TTC549 (cell line): ENCODE results near the gene HTR2B.
"Not testable (repeated sequence)": the region's sequence is repeated elsewhere in the genome, so short reads cannot be mapped to it uniquely, and the experiment has no call there.

ENCODE experiments used
- FAIRE-seq: peaks from 2 replicates; lab custom pipeline; 2012; peaks lifted over from hg19 to GRCh38; lab: Jason Lieb, UNC

HTR2B gene

GRCh38 chr2:231124838-231125568, at the start of gene HTR2B:
TSS of gene HTR2B (minus strand) at chr2:231125042. CDS start at chr2:231123764, 1,278 bp downstream.
- peak; percentile 46 for FAIRE-seq

- no peak for FAIRE-seq
Observed at GRCh38 chr2:231174211-231174651, 49.4 kb upstream of the HTR2B start.

GRCh38 chr2:231172025-231172424, 47.2 kb upstream of the HTR2B start:
- FAIRE-seq: no peak

- FAIRE-seq: no peak
Observed at GRCh38 chr2:231170055-231170454, 45.2 kb upstream of the HTR2B start.

- FAIRE-seq: no peak
Observed at GRCh38 chr2:231169488-231169887, 44.6 kb upstream of the HTR2B start.

GRCh38 chr2:231168460-231169139, 43.8 kb upstream of the HTR2B start:
- no peak for FAIRE-seq

GRCh38 chr2:231167745-231168459, 43.1 kb upstream of the HTR2B start:
- FAIRE-seq: no peak

GRCh38 chr2:231163414-231164095, 38.7 kb upstream of the HTR2B start:
- FAIRE-seq: no peak

GRCh38 chr2:231163011-231163410, 38.2 kb upstream of the HTR2B start:
- FAIRE-seq: no peak

GRCh38 chr2:231161877-231162329, 37.1 kb upstream of the HTR2B start:
- FAIRE-seq: no peak

GRCh38 chr2:231161252-231161839, 36.5 kb upstream of the HTR2B start:
- no peak for FAIRE-seq

- FAIRE-seq: no peak
Observed at GRCh38 chr2:231160701-231161100, 35.9 kb upstream of the HTR2B start.

- FAIRE-seq: no peak
Observed at GRCh38 chr2:231159306-231159705, 34.5 kb upstream of the HTR2B start.

- FAIRE-seq: no peak
Observed at GRCh38 chr2:231152800-231153557, 28.1 kb upstream of the HTR2B start.

GRCh38 chr2:231146665-231147064, 21.8 kb upstream of the HTR2B start:
- no peak for FAIRE-seq

- no peak for FAIRE-seq
Observed at GRCh38 chr2:231144896-231145295, 20.1 kb upstream of the HTR2B start.

- FAIRE-seq: not testable (repeated sequence)
Observed at GRCh38 chr2:231140808-231141207, 16.0 kb upstream of the HTR2B start.

- FAIRE-seq: no peak
Observed at GRCh38 chr2:231139796-231140195, 15.0 kb upstream of the HTR2B start.

GRCh38 chr2:231138699-231139098, 13.9 kb upstream of the HTR2B start:
- FAIRE-seq: no peak

- no peak for FAIRE-seq
Observed at GRCh38 chr2:231134910-231135655, 10.2 kb upstream of the HTR2B start.
